C1 segment of cervical spinal cord (tissue), 14 donors: ENCODE measurements around the gene COPE.

ENCODE experiments used
- DNase-seq, 14 donors: peaks; one replicate each; lab custom pipeline; 2025; lab: John Stamatoyannopoulos, UW

Gene COPE

DNA sequence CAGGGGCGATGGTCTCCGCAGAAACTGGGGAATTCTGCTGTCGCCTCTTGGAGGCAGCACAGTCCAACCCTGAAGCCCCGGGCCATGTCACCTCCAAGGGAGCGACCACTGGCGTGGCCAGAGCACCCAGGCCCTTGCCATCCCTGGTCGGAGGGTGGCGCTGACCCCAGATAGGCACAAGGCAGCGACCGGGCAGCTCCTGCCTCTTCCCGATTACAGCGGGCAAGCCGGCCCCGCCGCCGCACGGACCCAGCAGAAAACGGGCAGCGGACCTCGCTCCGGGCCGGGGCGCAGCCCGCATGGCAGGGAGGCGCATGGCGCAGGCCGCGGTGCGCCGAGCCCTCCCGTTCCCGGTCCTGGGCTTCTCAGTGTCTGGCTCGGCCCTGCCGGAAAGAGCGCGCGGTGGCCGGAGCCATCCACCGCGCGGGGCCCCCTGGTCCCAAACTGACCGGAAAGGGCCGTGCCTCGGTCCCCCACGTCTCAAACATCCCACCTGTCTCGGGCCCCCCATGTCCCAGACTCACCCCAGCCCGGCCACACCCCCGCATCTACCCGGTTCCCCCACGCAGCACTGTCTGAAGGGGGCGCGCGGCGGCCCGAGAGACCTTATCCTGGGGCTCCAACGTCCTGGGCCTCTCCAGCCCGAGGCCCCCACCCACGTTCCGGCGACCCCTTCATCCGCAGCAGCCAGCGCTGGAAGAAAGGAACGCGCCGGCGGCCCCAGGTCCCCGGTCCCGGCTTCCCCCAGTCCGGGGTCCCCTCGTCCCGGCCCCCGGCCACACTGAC lies 24.0 kb downstream of the COPE start:
- DNase-seq = peak in 10 of 14 donors; percentile 41 to 95 (median 80)

DNA sequence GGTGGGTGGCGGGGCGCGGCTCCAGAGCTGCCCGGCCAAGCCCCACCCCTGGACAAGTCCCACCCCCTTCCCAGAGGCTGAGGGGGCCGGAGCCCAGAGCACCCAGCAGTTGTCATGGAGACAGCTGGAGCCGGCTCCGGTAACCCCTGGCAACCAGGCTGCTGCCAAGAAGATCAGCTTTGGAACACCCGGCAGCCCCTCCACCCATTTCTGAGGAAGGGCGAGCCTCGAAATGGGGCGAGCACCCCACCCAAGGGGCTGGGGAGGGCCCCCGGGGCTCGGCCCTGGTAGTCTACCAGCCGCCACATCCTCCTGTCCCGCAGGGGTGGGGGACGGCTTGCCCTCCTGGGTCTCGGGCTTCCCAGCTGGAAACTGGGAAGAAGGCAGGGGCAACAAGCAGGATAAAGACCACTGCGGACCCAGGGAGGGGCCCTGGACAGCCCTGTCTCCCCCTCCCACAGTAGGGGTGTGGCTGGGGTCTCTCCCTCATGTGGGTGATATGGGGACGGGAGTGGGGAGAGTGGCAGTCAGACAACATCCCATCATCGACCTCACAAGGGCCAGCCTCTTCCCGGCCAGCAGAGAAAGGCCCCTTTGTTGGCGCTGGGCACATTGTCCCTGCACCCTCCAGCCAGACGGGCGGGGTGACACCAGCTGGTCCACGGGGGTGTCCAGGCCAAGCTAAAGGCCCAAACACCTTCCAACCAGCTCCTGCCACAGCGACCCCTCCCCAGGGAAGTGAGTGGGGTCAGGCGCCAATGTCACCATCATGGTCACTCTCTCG lies 24.7 kb downstream of the COPE start:
- DNase-seq = peak in 13 of 14 donors; percentile 70 to 99 (median 93)

DNA sequence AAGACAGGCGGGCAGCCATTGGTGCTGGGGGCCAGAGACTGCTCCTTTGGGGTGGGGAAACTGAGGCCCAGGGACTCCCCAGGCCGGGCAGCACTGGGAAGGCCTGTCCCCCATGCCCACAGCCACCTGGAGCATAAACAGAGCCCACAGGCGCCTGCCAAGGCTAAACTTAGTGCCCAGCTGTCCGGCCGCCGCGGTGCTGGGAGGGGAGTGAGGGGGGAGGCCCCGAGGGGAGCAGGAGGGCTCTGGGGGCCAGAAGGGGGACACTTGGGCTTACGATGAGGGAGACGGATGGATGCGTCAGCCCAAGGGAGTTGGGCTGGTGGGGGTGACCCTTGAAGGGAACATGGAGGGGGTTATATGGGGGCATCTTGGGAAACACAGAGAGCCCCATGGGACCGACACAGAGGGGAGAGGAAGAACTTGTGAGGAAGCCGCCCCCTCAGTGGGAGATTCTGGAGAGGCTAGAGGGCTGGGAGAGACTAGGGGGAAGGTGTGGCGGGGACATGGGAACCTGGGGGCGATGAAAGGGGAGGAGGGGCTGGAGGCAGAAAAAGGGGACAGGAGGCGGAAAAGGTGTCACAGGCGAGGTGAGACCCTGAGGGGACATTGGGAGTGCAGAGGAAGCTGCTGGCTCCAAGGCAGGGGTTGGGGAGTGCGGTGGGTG lies 25.5 kb downstream of the COPE start:
- DNase-seq = peak in 1 of 14 donors; percentile 62

DNA sequence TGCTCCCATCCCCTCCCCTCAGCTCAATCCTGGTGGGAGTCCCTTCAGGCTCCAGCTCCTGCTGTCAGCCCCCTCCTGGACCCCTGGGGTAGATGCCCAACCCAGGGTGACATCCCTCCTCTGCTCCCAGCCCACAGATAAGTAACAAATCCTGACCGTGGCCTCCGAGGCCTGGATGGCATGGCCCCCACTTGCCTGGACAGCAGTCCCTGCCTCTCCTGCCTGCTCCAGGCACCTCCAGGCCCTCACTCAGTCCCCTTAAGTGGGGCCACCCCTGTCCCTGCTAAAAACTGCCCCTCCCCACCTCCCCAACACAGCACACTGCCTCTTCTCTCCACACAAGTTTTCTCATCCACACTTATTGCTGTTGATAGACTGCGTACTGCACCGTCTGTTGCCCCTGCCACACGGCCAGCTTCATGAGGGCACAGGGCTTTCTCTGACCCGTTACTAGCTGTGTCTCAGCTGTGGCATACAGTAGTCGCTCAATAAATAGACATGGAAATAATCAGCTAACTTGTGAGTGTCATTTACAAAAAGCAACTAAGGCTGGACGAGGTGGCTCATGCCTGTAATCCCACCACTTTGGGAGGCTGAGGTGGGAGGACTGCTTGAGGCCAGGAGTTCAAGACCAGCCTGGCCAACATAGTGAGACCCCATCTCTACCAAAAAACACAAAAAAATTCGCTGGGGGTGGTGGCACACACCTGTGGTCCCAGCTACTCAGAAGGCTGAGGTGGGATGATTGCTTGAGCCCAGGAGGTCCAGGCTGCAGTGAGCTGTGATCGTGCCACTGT lies 29.0 kb downstream of the COPE start:
- DNase-seq = no peak

DNA sequence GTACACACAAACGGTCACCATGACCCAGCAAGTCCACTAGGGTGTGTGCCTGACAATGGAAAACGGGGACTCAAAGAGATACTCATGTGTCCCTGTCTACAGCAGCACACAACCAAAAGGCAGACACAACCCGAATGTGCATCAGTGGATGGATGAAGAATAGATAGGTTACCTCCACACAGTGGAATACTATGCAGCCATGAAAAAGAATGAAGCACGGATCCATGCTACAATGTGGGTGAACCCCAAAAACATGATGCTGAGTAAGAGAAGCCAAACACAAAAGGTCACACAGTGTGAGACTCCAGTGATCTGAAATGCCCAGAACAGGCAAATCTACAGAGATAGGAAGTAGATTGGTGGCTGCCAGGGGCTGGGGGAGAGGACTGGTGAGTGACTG lies 32.2 kb downstream of the COPE start:
- no peak for DNase-seq

DNA sequence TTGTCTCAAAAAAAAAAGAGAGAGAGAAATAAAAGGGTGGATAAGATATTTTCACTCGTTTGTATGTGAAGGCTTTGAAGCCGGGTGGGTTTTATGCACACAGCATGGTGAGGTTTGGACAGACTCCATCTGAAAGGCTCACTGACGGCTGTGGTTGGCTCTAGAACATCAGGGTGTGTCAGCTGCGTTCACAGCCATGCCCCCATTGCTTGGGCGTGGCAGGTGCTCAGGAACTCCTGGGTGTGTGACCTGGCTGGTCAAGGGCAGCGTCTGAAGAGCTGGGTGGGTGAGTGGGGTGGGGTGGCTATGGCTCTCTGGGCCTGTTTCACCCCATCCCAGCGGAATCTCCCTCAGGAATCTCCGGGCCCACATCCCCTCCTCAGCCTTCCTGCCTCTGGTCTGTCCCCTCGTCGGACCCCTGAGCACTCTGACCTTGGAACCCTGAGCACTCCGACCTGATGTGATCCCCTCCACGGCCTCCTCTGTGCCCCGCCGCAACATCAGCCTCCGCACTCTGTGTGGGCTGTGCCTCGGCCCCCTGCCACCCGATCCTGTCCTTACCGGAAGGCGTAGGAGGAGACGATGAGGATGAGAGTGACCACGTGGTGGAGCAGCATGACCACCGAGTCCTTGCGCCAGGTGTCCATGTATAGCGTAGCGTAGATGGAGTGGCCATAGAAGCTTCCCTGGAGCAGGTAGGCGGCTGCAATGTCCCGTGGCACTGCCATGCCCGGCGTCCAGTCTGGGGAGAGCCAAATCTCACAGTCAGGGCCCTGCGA lies 35.5 kb downstream of the COPE start:
- DNase-seq = no peak

DNA sequence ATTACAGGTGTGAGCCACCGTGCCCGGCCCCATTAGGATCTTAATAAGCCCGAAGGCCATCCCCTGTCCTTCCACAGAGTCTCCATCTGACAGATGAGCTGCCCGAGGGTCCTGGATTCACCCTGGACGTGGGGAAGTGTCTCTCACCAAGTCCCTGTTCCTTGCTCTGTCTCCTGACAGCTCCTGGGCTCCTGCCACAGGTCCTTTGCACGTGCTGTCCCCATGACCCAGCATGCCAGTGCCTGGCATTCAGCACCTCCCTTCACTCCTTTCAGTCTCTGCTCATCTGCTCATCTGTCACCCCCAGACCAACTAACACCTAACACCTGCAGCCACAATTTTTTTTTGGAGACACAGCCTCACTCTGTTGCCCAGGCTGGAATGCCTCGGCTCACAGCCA lies 37.7 kb downstream of the COPE start:
- no peak for DNase-seq

DNA sequence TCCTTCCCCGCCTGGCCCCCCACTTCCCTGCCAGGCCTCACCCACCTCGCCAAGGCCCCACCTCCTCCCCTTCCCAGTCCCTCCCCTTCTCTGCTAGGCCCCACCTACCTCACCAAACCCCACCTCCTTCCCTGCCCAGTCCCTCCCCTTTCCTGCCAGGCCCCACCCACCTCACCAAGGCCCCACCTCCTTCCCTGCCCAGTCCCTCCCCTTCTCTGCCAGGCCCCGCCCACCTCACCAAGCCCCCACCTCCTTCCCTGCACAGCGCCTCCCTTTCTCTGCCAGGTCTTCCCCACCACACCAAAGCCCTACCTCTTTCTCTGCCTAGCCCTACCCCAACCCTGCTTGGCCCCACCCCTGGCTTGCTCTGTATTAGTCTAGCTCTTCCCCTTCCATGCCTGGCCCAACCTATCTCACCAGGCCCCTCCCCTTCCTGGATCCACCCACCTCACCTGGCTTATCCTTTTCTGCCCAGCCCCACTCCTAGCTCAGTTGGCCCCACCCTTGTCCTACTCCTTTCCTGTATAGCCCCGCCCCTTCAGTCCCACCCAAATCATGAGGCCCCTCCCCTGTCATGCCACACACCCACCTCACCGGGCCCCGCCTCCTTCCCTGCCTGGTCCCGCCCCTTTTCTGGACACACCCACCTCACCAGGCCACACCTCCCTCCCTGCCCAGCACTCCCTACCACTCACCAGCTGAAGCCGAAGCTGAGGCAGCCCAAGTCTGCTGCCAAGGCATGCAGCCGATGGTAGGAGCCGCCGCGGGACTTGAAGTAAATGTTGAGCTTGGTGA lies 39.4 kb downstream of the COPE start:
- DNase-seq = peak in 1 of 14 donors; percentile 44

DNA sequence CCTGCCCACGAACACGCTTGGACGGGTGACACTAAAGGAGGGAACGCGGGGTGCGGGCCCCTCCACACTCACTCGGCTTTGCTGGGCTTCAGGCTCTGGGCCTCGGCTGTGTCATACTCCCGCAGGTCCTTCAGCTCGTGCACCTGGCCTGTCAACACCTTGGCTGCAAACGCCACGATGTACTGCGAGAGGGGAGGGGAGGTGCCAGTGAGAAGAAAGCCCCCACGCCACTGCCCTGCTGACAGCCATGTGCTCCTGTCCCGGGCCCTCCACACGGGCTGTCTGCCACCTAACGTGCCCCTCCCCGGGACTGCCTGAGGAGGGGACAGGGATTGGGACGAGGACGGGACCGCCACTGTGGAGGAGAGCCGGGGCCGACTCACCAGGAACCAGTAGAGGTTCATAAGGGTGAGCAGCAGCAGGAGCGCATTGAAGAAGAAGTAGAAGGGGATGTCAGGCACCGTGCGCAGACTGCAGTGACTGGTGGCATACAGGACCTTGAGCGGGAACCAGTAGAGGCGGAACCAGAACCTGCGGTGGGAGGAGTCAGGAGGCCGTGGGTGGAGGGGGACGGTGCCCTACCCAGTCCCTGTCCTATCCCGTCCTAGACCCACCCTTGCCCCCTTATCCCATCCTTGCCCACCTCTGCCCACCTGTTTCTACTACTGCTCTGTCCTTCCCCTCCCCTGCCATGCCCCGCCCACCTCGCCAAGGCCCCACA lies 40.2 kb downstream of the COPE start:
- no peak for DNase-seq

DNA sequence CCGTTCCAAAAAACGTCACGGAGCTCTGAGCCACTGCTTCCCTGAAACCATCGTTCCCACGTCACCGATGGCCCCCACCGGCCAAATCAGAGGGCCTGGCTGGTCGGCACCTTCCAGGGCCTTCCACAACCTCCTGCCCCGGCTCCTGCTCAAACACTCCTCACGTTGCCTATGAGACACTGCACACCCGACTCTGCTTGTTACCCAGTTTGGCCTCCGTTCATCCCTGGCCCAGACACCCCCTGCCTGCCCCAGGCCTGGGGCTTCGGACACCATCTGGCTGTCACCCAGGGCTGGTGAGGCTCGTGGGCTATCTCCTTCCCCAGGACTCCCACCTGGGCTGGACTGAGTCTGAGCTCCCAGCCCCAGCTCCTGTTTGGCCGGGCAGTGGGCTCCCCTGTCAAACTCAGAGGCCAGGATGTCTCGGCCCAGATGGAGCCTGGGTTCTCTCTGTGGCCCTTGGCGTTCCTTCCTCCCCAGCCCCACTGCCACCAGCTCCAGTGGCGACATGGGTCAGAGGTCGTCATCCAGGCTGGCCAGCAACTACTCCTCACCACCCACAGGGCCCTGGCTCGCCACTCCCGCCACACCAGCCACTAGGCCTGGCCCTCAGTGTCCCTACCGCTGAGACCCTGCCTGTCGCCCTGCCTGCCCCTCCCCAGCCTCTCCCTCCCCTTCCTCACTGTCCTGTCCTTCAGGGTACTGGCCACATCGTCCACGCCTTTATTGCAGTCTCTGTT lies 41.0 kb downstream of the COPE start:
- DNase-seq = no peak

DNA sequence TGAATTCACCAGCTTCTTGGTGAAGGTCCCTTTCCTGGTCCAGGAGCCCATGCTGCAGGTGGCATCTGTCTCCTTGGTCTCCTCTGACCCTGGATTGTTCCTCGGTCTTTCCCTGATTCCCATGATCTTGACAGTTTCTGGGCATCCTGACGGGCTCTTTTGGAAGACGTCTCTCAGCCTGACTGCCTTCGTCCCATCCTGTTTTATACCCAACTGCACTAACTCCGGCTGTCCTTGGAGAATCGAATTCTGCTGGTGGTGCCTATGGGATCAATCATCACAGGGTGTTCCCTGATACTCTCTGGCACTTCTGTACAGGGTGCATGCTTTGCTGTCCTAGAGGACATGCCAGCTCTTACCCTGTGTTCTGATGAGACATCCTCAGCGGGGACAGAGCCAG lies 42.3 kb downstream of the COPE start:
- DNase-seq = no peak

DNA sequence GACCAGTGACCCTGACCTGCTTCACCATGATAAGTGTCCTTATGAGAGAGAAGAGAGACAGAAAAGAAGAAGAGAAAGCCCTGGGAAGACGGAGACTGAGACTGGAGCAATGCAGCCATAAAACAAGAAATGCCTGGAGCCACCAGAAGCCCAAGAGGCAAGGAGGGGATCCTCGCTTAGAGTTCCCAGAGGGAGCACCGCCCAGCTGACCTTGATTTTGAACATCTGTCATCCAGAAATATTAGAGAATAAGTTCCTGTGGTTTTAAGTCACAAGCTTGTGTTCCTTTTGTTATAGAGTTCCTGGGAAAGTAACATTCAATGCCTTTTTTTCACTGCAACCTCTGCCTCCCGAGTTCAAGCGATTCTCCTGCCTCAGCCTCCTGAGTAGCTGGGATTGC lies 43.5 kb downstream of the COPE start:
- no peak for DNase-seq

DNA sequence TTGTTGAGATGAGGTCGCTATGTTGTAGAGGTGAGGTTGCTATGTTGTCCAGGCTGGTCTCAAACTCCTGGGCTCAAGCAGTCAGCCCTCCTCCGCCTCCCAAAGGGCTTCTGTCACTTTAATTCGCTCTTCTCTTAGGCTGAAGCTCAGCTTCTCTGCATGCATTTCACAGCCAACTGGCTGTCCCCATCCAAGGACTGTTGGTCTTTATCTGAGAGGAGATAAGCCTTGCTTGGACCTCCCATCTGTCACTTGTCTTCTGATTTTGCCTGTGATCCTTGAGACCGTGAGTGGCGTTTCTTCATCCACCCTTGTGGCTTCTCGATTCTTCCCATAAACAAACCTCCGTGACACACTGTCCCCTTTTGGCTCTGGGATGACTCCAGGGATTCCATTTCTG lies 47.6 kb downstream of the COPE start:
- DNase-seq = no peak

DNA sequence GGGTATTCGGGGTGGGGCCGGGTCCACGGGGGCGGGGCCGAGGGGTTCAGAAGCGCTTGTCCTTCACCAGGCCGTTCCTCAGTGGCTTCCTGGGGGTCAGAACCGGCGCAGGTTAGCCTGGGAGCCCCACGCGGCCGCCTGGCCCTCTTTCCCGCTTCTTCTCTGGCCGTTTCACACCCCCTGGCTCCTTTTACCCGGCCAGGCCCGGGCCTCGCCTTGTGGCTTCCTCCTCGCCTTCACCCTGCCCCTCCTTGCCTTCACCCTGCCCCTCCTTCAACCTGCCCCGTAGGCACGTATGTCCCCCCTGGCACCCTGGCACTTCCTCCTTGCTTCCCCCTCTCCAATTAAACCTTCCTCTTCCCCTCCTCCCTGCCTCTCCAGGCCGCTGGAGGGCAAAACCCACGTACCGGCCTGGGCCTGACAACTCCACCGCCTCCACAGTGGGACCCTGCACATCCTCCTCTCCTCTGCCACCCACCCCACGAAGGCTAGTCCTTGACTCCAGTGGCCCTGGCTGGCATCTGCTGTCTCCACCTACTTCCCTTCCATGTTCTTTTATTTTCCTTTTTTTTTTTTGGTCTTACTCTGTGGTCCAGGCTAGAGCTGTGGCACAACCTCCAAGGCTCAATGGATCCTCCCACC lies 48.5 kb downstream of the COPE start:
- no peak for DNase-seq

DNA sequence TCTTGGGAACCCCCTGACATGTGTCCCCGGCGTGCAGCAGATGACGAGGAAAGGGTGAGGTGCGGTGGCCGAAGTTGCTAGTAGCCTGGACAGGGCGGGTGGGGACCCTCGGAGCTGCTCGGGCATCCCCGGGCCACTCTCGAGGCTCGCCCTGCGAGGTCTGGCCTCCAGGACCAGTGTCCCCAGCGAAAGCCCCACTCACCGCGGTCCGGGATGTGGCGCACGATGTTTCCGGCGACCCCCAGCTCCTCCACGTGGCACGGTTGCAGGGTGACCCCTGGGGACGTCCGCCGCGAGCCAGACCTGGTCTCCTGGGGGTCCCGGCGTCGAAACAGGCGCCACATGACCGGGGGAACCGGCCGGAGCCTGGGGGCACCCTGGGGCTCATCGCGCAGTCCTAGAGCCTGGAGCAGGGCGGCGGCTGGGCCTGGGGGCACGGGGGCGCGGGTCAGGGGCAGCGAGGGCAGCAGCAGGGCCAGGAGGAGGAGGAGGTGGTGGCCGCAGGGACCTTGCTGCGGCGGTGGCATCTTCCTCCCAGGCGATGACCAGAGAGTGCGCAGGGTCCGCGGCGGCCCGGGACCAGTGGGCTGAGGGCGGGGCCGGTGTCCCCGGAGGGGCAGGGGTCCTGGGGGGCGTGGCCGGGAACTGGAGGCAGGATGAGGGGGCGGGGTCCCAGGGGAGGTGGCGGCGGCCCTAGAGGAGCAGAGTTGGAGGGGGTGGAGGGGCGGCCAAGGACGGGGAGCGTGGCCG lies 49.2 kb downstream of the COPE start:
- no peak for DNase-seq

DNA sequence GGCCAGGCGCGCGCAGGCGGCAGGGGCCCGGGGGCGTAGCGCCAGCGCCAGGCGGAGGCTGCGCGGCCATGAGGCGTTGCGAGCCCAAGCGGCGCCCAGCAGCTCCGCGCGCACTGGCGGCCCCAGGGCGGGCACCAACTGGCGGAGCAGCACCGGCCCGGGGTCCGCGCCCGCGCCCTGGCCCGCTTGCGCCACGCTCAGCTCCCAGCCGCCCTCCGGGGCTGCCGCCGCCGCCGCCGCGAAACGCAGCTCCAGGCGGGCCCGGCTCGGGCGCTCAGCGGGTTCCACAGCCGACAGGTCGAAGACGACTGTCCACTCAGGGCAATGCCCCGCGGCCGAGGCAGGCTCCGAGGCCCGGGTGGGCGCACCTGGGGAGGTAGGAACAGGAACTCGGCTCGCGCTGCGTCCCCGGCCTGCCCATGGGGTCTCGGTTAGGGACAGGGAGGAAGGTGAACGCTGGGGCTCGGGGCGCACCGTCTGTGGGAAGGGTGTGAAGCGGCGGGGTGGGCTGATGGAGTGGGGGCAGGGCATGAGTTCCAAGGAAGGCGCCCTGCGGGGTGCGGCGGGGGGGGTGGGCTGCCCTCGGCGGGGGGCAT lies 50.1 kb downstream of the COPE start:
- no peak for DNase-seq
